ENCODE measurements around the gene STAC3.

GRCh38 chr12:57258977-57259970, 8.3 kb upstream of the STAC3 start:
- TF ChIP-seq, protein P1, sequence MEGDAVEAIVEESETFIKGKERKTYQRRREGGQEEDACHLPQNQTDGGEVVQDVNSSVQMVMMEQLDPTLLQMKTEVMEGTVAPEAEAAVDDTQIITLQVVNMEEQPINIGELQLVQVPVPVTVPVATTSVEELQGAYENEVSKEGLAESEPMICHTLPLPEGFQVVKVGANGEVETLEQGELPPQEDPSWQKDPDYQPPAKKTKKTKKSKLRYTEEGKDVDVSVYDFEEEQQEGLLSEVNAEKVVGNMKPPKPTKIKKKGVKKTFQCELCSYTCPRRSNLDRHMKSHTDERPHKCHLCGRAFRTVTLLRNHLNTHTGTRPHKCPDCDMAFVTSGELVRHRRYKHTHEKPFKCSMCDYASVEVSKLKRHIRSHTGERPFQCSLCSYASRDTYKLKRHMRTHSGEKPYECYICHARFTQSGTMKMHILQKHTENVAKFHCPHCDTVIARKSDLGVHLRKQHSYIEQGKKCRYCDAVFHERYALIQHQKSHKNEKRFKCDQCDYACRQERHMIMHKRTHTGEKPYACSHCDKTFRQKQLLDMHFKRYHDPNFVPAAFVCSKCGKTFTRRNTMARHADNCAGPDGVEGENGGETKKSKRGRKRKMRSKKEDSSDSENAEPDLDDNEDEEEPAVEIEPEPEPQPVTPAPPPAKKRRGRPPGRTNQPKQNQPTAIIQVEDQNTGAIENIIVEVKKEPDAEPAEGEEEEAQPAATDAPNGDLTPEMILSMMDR (IDR thresholded peaks at IDR 0.05; ENCODE audit: borderline replicate concordance, extremely low read depth, low read length, poor library complexity, severe bottlenecking): no peak
- no peak for TF ChIP-seq EZH2 (IDR thresholded peaks at IDR 0.05; ENCODE audit: borderline replicate concordance, low read depth, low read length, severe bottlenecking)
